Thyroid gland (tissue), 4 donors: ENCODE results near the gene TTC6. TPM values are rescaled to one million over a fixed set of nuclear protein-coding genes. Genes with fewer than 3 reads are reported as not detected.

Source experiments
- DNase-seq, 2 donors: peaks; one replicate each; pipeline ENCODE4 v3.0.0-alpha.2; 2019
- H3K27ac ChIP-seq, 3 donors: fragments of 200-600 bp; sonication (generic); 1 replicate in 2 of 3; 2 replicates in 1 of 3; pipeline ENCODE4 v1.5.1; 2016 to 2019; ENCODE audit warnings: mild to moderate bottlenecking in 1 of 3, moderate library complexity in 1 of 3
- H3K27me3 ChIP-seq: fragments of 200-600 bp; sonication (generic); one replicate; pipeline ENCODE4 v1.5.1; 2019
- H3K36me3 ChIP-seq, 2 donors: fragments of 200-600 bp; sonication (generic); one replicate each; pipeline ENCODE4 v1.5.1; 2016 to 2019
- H3K4me1 ChIP-seq, 2 donors: fragments of 200-600 bp; sonication (generic); one replicate each; pipeline ENCODE4 v1.5.1; 2017 to 2019
- H3K4me3 ChIP-seq, 3 donors: fragments of 200-600 bp; sonication (generic); replicated peaks in 1 of 3; 1 replicate in 2 of 3; 2 replicates in 1 of 3; pipeline ENCODE4 v1.5.1; 2016; ENCODE audit warnings: mild to moderate bottlenecking in 1 of 3
- H3K9me3 ChIP-seq: fragments of 200-600 bp; sonication (generic); one replicate; pipeline ENCODE4 v1.5.1; 2017
- POLR2A ChIP-seq, 2 donors: fragments of 450-650 bp; IDR thresholded peaks; one replicate each; pipeline ENCODE4 v1.6.1; 2017; ENCODE audit warnings: antibody characterized with exemption in 2 of 2, mild to moderate bottlenecking in 2 of 2, moderate library complexity in 1 of 2
- WGBS, 2 donors: methylation state at CpG; one replicate each; pipeline ENCODE4 v1.1.5; 2017; 5-methylcytosine and 5-hydroxymethylcytosine counted together
- intact Hi-C: fragments of 100-400 bp; cut with DNase I; formaldehyde crosslinking; loops from one replicate; pipeline ENCODE4 v1.15.1; 2023
- total RNA-seq, 4 donors: library from RNA; depleted of rRNA; stranded (reverse); fragments of >200 nt; gene quantifications; one replicate each; pipeline ENCODE4 v1.2.3, GENCODE V29; 2016
- TF ChIP-seq, protein P1 (sequence below), 6 experiments: fragments of 200-600 bp in 3 of 6; fragments of 450-650 bp in 3 of 6; sonication (generic) in 3 of 6; IDR thresholded peaks; one replicate each; pipeline ENCODE4 v1.5.1; 2016 to 2019; ENCODE audit warnings: antibody characterized with exemption in 6 of 6, mild to moderate bottlenecking in 2 of 6, inconsistent platforms in 1 of 6, moderate library complexity in 1 of 6

Gene TTC6
- total RNA-seq, 4 donors from 2014 or later = 0.10 to 0.38 (median 0.13) TPM; not detected in 1

DNA sequence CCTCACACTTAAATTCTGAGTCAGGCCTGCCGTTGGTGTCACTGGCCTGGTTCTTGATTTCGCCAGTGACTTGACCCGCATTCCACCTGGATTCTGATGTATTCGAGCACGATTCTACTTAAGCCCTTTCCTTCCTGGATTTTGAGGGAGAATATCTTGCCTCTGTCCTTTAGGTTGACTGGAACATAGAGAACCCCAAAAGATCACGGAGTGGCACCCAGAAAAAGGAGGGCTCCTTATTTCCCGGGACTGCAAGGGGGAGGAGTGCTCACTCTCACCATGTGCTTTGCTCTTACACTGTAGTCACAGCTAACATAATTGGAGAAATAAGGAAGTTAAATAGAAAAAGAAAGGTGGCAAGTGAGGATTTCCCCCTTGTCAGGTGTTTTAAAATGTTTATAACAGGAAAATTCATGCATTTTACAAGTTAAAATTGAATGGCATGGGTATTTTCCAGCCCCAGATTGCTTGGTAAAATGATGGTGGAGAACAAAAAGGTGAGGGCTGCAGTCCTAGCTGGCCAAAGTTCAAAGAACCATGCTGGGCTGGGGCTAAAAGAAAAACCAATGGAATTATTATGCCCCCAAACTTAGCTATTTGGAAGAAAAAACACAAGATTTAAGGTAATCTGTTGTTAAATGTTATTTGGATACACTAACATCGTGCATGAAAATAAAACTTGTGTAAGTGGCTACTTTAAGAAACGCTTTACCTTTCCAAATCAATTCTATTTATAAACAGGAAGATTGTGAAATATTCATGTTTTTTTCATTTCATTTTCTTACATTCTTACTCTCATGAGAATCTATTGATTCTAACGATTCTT is 9.2 kb upstream of the TTC6 start:
- Histone ChIP-seq H3K9me3 (no peaks in the 10 kb centered on the region), H3K4me3 (no peak overlapping the region), H3K27me3 (peaks cover 83% of the 10 kb centered on the region), H3K36me3 (no peaks in the 10 kb centered on the region), H3K4me1 (peaks cover 16 to 21% of the 10 kb centered on the region in 2 donors), H3K27ac (no peak overlapping the region)
- no peak for TF ChIP-seq POLR2A (IDR thresholded peaks at IDR 0.05)
- TF ChIP-seq, protein P1, sequence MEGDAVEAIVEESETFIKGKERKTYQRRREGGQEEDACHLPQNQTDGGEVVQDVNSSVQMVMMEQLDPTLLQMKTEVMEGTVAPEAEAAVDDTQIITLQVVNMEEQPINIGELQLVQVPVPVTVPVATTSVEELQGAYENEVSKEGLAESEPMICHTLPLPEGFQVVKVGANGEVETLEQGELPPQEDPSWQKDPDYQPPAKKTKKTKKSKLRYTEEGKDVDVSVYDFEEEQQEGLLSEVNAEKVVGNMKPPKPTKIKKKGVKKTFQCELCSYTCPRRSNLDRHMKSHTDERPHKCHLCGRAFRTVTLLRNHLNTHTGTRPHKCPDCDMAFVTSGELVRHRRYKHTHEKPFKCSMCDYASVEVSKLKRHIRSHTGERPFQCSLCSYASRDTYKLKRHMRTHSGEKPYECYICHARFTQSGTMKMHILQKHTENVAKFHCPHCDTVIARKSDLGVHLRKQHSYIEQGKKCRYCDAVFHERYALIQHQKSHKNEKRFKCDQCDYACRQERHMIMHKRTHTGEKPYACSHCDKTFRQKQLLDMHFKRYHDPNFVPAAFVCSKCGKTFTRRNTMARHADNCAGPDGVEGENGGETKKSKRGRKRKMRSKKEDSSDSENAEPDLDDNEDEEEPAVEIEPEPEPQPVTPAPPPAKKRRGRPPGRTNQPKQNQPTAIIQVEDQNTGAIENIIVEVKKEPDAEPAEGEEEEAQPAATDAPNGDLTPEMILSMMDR (IDR thresholded peaks at IDR 0.05) = no peak
- intact Hi-C loops = no loop called here
- WGBS, 2 donors = 28 to 34% methylated on average over 10 of the region's 10 CpGs
- DNase-seq = no peak

DNA sequence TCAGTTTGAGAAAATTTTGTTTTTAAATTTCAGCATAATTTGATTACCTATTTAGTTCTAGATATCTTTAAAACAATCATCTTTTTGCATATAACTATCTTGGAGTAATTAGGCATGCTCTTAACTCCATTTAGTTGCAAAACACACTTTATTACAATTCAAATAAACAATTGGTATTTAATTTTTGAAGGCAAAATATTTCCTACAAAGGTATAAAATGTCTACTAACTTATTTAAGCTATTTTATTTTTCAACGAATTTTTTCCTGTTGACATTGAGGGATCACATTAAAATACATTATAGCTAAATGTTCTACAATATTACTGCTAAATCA is 8.7 kb upstream of the TTC6 start:
- intact Hi-C loops = no loop called here
- H3K4me3 ChIP-seq = no peak overlapping the region
- H3K27me3 ChIP-seq = peaks cover 89% of the 10 kb centered on the region
- H3K9me3 ChIP-seq = no peaks in the 10 kb centered on the region
- WGBS, 2 donors = 7 to 16% methylated on average over 1 of the region's 1 CpG
- H3K36me3 ChIP-seq = no peaks in the 10 kb centered on the region
- no peak overlapping the region for H3K27ac ChIP-seq
- H3K4me1 ChIP-seq = peaks cover 20 to 25% of the 10 kb centered on the region in 2 donors
- TF ChIP-seq, protein P1 (IDR thresholded peaks at IDR 0.05) = no peak
- no peak for TF ChIP-seq POLR2A (IDR thresholded peaks at IDR 0.05)
- DNase-seq = no peak

DNA sequence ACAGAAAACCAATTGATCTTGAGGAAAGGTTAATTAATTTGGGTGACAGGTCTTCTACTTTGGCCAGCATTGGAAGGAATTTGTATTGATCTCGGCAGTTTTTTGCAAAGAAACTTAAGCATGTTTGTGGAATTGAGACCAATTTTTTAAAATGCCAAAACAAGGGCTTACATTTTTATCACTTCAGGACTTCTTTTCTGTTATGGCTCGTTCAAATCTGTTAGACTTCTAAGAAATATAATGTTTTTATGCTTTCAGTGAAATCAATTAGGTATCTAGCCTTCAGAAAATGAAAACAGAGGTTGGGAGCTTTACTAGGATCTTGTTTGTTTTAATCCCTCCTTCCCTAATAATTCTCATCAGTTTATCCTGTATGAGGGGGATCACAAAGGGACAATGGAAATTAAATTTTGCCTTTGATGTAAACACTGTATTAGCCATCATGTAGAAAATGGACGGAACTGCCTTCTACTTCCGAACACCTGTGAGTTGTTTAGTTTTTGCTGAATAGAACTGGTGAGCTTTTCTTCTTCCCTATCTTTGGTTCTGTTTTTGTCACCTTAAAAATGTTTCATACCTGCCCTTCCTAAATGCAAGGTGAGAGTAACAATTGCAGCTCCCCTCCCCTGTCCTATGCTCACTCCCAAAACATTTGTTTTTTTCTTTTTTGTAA is 8.2 kb upstream of the TTC6 start:
- TF ChIP-seq, protein P1 (IDR thresholded peaks at IDR 0.05) = no peak
- TF ChIP-seq POLR2A (IDR thresholded peaks at IDR 0.05) = no peak
- no peaks in the 10 kb centered on the region for H3K36me3 ChIP-seq
- 28 to 32% methylated on average over 4 of the region's 4 CpGs for WGBS, 2 donors
- peaks cover 94% of the 10 kb centered on the region for H3K27me3 ChIP-seq
- intact Hi-C loops = no loop called here
- H3K9me3 ChIP-seq = no peaks in the 10 kb centered on the region
- H3K27ac ChIP-seq = no peak overlapping the region
- peaks cover 21 to 30% of the 10 kb centered on the region in 2 donors for H3K4me1 ChIP-seq
- no peak for DNase-seq
- H3K4me3 ChIP-seq = no peak overlapping the region

DNA sequence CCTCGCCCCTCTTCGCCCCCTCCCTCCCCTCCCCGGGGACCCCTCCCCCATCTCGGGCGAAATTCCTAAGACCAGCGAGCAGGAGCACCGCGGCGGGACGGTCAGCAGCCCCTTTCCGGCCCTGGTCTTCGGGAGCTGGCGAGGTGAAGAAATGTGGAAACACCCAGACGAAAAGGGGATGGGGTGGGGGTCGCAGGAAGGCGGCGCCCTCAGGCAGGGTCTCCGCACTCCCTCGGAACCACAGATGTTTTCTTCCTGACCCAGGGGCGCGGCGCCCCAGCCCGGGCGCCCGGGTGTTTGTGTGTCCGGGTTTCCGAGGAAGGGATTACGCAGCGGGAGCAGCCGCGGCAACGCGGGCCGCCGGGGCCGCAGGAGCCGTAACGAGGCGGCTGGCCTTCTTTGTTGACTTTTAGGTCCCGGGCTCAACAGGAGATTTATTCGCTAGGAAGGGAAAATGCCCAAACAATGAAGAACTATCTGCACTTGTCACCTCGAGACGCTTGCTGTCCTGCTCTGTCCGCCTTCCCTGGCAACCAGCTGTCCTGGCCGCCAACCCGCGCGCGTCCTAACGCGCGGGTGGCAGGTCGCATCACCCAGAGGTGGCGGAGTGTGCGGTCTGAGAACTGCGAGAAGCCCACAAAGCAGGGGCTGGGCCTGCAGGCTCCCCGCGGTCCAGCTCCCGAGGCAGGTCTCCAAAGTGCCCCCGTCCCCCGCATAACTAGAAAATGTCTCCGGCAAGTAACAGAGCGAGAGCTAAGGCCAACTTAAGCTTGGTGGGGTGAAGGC is 7.4 kb upstream of the TTC6 start:
- Histone ChIP-seq H3K4me1 (peaks cover 21 to 36% of the 10 kb centered on the region in 2 donors), H3K36me3 (no peaks in the 10 kb centered on the region), H3K27me3 (peaks cover 99% of the 10 kb centered on the region), H3K27ac (no peak overlapping the region), H3K9me3 (no peaks in the 10 kb centered on the region), H3K4me3 (no peak overlapping the region)
- DNase-seq = no peak
- 4 to 6% methylated on average over 45 to 58 of the region's 63 CpGs for WGBS, 2 donors
- intact Hi-C loops = no loop called here
- TF ChIP-seq, protein P1 (IDR thresholded peaks at IDR 0.05) = no peak
- TF ChIP-seq POLR2A (IDR thresholded peaks at IDR 0.05) = no peak
